Large intestine (tissue), 3 donors: ENCODE data around the gene YPEL3. TPM values are rescaled to one million over a fixed set of nuclear protein-coding genes. Genes with fewer than 3 reads are reported as not detected.

Experiments used
- DNase-seq, 2 donors: peaks; one replicate each; pipeline versions ENCODE4 v3.0.0 to v3.0.0-alpha.2; 2013
- H3K27ac ChIP-seq: one replicate; pipeline ENCODE4 v1.5.1; 2013; ENCODE audit warnings: low read length
- H3K27me3 ChIP-seq: 2 replicates; pipeline ENCODE4 v1.6.1; 2013; ENCODE audit warnings: low read length; ENCODE audit not compliant: control insufficient read depth, insufficient read depth
- H3K36me3 ChIP-seq: 2 replicates; pipeline ENCODE4 v1.6.1; 2013; ENCODE audit warnings: low read length; ENCODE audit not compliant: control insufficient read depth, insufficient read depth
- H3K4me1 ChIP-seq: one replicate; pipeline ENCODE4 v1.6.1; 2013; ENCODE audit warnings: low read length; ENCODE audit not compliant: control insufficient read depth, insufficient read depth
- H3K4me3 ChIP-seq: one replicate; pipeline ENCODE4 v1.5.1; 2013; ENCODE audit warnings: low read length
- H3K9me3 ChIP-seq: one replicate; pipeline ENCODE4 v1.6.1; 2013; ENCODE audit warnings: mild to moderate bottlenecking, low read depth, low read length, moderate library complexity; ENCODE audit not compliant: control insufficient read depth
- WGBS: methylation state at CpG from one replicate; pipeline ENCODE4 v1.1.5; 2013; ENCODE audit warnings: low lambda C conversion rate; ENCODE audit not compliant: insufficient coverage; 5-methylcytosine and 5-hydroxymethylcytosine counted together
- polyA plus RNA-seq: library from polyadenylated mRNA; unstranded; fragments of 120-200 nt; gene quantifications from one replicate; pipeline ENCODE4 v1.2.1, GENCODE V29; 2013

YPEL3 gene
- polyA plus RNA-seq, 1 donor = 64.5 TPM

- DNase-seq = no peak
- no peak overlapping the region for H3K27ac ChIP-seq
- peaks cover 5% of the 10 kb centered on the region for H3K4me1 ChIP-seq
- H3K4me3 ChIP-seq = no peak overlapping the region
- no CpG with 5 or more reads among the region's 24 CpGs for WGBS
- peaks cover 63% of the 10 kb centered on the region for H3K36me3 ChIP-seq
- no peaks in the 10 kb centered on the region for H3K27me3 ChIP-seq
- H3K9me3 ChIP-seq = no peaks in the 10 kb centered on the region
These were observed 12.6 kb downstream of the YPEL3 start for GRCh38 chr16:30083216-30084055.

- WGBS = no CpG with 5 or more reads among the region's 20 CpGs
- Histone ChIP-seq H3K36me3 (peaks cover 71% of the 10 kb centered on the region), H3K27ac (no peak overlapping the region), H3K27me3 (no peaks in the 10 kb centered on the region), H3K4me3 (no peak overlapping the region), H3K4me1 (peaks cover 8% of the 10 kb centered on the region), H3K9me3 (no peaks in the 10 kb centered on the region)
- DNase-seq = no peak
These were observed 13.4 kb downstream of the YPEL3 start for GRCh38 chr16:30082545-30083090.

- Histone ChIP-seq H3K4me1 (peaks cover 15% of the 10 kb centered on the region), H3K27ac (no peak overlapping the region), H3K9me3 (peaks cover 3% of the 10 kb centered on the region), H3K4me3 (no peak overlapping the region), H3K36me3 (peaks cover 59% of the 10 kb centered on the region), H3K27me3 (no peaks in the 10 kb centered on the region)
- DNase-seq = no peak
- WGBS = no CpG with 5 or more reads among the region's 7 CpGs
These were observed 16.5 kb downstream of the YPEL3 start for GRCh38 chr16:30079480-30079879.

GRCh38 chr16:30078744-30079143, 17.3 kb downstream of the YPEL3 start:
- H3K27ac ChIP-seq = no peak overlapping the region
- H3K4me1 ChIP-seq = peaks cover 15% of the 10 kb centered on the region
- WGBS = no CpG with 5 or more reads among the region's 7 CpGs
- no peak overlapping the region for H3K4me3 ChIP-seq
- peaks cover 3% of the 10 kb centered on the region for H3K9me3 ChIP-seq
- peaks cover 52% of the 10 kb centered on the region for H3K36me3 ChIP-seq
- DNase-seq = no peak
- H3K27me3 ChIP-seq = no peaks in the 10 kb centered on the region

GRCh38 chr16:30077656-30078055, 18.4 kb downstream of the YPEL3 start:
- Histone ChIP-seq H3K4me1 (peaks cover 15% of the 10 kb centered on the region), H3K36me3 (peaks cover 41% of the 10 kb centered on the region), H3K27ac (no peak overlapping the region), H3K4me3 (no peak overlapping the region), H3K9me3 (peaks cover 3% of the 10 kb centered on the region), H3K27me3 (no peaks in the 10 kb centered on the region)
- WGBS = no CpG with 5 or more reads among the region's 6 CpGs
- no peak for DNase-seq

- peaks cover 3% of the 10 kb centered on the region for H3K9me3 ChIP-seq
- no CpG with 5 or more reads among the region's 33 CpGs for WGBS
- peak overlapping the region; percentile 92 for H3K27ac ChIP-seq
- peaks cover 42% of the 10 kb centered on the region for H3K36me3 ChIP-seq
- no peak for DNase-seq
- H3K27me3 ChIP-seq = no peaks in the 10 kb centered on the region
- H3K4me3 ChIP-seq = peak overlapping the region; percentile 99
- peaks cover 15% of the 10 kb centered on the region for H3K4me1 ChIP-seq
These were observed 19.7 kb downstream of the YPEL3 start for GRCh38 chr16:30076276-30076791.

GRCh38 chr16:30075503-30076275, 20.3 kb downstream of the YPEL3 start, which contains the start of gene PPP4C:
PPP4C (plus strand) TSS chr16:30075994; CDS start chr16:30076378, 384 bp downstream.
- peaks cover 41% of the 10 kb centered on the region for H3K36me3 ChIP-seq
- peak within 1 kb of the TSS; percentile 92 for H3K27ac ChIP-seq
- no peaks in the 10 kb centered on the region for H3K27me3 ChIP-seq
- peak within 1 kb of the TSS; percentile 99 for H3K4me3 ChIP-seq
- DNase-seq = peak; percentile 89 to 92
- peaks cover 3% of the 10 kb centered on the region for H3K9me3 ChIP-seq
- WGBS = no CpG with 5 or more reads among the region's 67 CpGs
- peaks cover 12% of the 10 kb centered on the region for H3K4me1 ChIP-seq

GRCh38 chr16:30070490-30070889, 25.5 kb downstream of the YPEL3 start:
- DNase-seq = no peak
- H3K4me3 ChIP-seq = no peak overlapping the region
- H3K27ac ChIP-seq = no peak overlapping the region
- H3K9me3 ChIP-seq = peaks cover 2% of the 10 kb centered on the region
- H3K27me3 ChIP-seq = no peaks in the 10 kb centered on the region
- H3K4me1 ChIP-seq = peaks cover 13% of the 10 kb centered on the region
- H3K36me3 ChIP-seq = peaks cover 49% of the 10 kb centered on the region

- H3K4me1 ChIP-seq = peaks cover 9% of the 10 kb centered on the region
- no peak overlapping the region for H3K27ac ChIP-seq
- peaks cover 2% of the 10 kb centered on the region for H3K9me3 ChIP-seq
- H3K27me3 ChIP-seq = no peaks in the 10 kb centered on the region
- H3K36me3 ChIP-seq = peaks cover 49% of the 10 kb centered on the region
- no peak overlapping the region for H3K4me3 ChIP-seq
- WGBS = no CpG with 5 or more reads among the region's 31 CpGs
- DNase-seq = no peak
These were observed 26.2 kb downstream of the YPEL3 start for GRCh38 chr16:30069611-30070462.
